Neuronal stem cell (in vitro differentiated cells): ENCODE results near the gene SLC1A3.
A peak's percentile ranks its signal among the peaks of the same experiment; 100 is the strongest.
"Not testable (repeated sequence)": the region's sequence is repeated elsewhere in the genome, so short reads cannot be mapped to it uniquely, and the experiment has no call there.

Experiments used
- DNase-seq: peaks from one replicate; pipeline ENCODE4 v3.0.0-alpha.2; 2013; ENCODE audit warnings: low spot score
- H2AFZ ChIP-seq: one replicate; pipeline ENCODE4 v1.6.1; 2013; ENCODE audit warnings: mild to moderate bottlenecking, low read length, inconsistent platforms
- H2AK5ac ChIP-seq: 2 replicates; pipeline ENCODE4 v1.6.1; 2013; ENCODE audit warnings: low read depth, mild to moderate bottlenecking, inconsistent platforms, low read length, moderate library complexity, mixed read lengths
- H2BK120ac ChIP-seq: 2 replicates; pipeline ENCODE4 v1.6.1; 2013; ENCODE audit warnings: low read depth, mild to moderate bottlenecking, inconsistent platforms, low read length, moderate library complexity, mixed read lengths
- H2BK12ac ChIP-seq: one replicate; pipeline ENCODE4 v1.6.1; 2013; ENCODE audit warnings: low read length, inconsistent platforms
- H2BK15ac ChIP-seq: 2 replicates; pipeline ENCODE4 v1.6.1; 2013; ENCODE audit warnings: mild to moderate bottlenecking, low read length, inconsistent platforms, mixed read lengths
- H2BK5ac ChIP-seq: one replicate; pipeline ENCODE4 v1.6.1; 2013; ENCODE audit warnings: inconsistent platforms, mild to moderate bottlenecking, low read length, moderate library complexity
- H3K14ac ChIP-seq: one replicate; pipeline ENCODE4 v1.6.1; 2013; ENCODE audit warnings: low read length, inconsistent platforms
- H3K18ac ChIP-seq: 2 replicates; pipeline ENCODE4 v1.6.1; 2013; ENCODE audit warnings: low read length, inconsistent platforms
- H3K23ac ChIP-seq: 2 replicates; pipeline ENCODE4 v1.6.1; 2013; ENCODE audit warnings: low read depth, mild to moderate bottlenecking, mixed read lengths, low read length, inconsistent platforms; ENCODE audit not compliant: poor library complexity
- H3K27ac ChIP-seq: replicated peaks from 3 replicates; pipeline ENCODE4 v1.5.1; 2013; ENCODE audit warnings: low read length, inconsistent platforms
- H3K27me3 ChIP-seq, 3 experiments: 2 replicates each; pipeline ENCODE4 v1.6.1; 2013; ENCODE audit warnings: low read length in 3 of 3, mild to moderate bottlenecking in 2 of 3, inconsistent platforms in 1 of 3, low read depth in 1 of 3, mixed read lengths in 1 of 3, moderate library complexity in 1 of 3; ENCODE audit not compliant: control insufficient read depth in 3 of 3, insufficient read depth in 3 of 3
- H3K36me3 ChIP-seq, 2 donors: replicated peaks in 1 of 2; 2 replicates each; pipeline ENCODE4 v1.6.1; 2013; ENCODE audit warnings: low read length in 2 of 2; ENCODE audit not compliant: control insufficient read depth in 2 of 2, insufficient read depth in 2 of 2
- H3K4ac ChIP-seq: 2 replicates; pipeline ENCODE4 v1.6.1; 2013; ENCODE audit warnings: inconsistent platforms, mild to moderate bottlenecking, low read length, moderate library complexity
- H3K4me1 ChIP-seq, 2 donors: 1 replicate in 1 of 2; 2 replicates in 1 of 2; pipeline ENCODE4 v1.6.1; 2013; ENCODE audit warnings: low read length in 2 of 2, low read depth in 1 of 2; ENCODE audit not compliant: control insufficient read depth in 2 of 2, insufficient read depth in 1 of 2
- H3K4me2 ChIP-seq: one replicate; pipeline ENCODE4 v1.6.1; 2013; ENCODE audit warnings: mild to moderate bottlenecking, low read length, inconsistent platforms; ENCODE audit not compliant: insufficient read depth, poor library complexity, severe bottlenecking
- H3K4me3 ChIP-seq, 2 donors: 2 replicates each; pipeline ENCODE4 v1.5.1; 2013; ENCODE audit warnings: low read length in 2 of 2, mild to moderate bottlenecking in 2 of 2, inconsistent platforms in 1 of 2, moderate library complexity in 1 of 2
- H3K79me1 ChIP-seq: one replicate; pipeline ENCODE4 v1.6.1; 2013; ENCODE audit warnings: low read depth, mild to moderate bottlenecking, inconsistent platforms, low read length, moderate library complexity
- H3K9ac ChIP-seq: one replicate; pipeline ENCODE4 v1.6.1; 2013; ENCODE audit warnings: mild to moderate bottlenecking, low read depth, low read length, inconsistent platforms; ENCODE audit not compliant: poor library complexity
- H3K9me3 ChIP-seq, 2 donors: replicated peaks in 1 of 2; 2 replicates each; pipeline versions ENCODE3 to v1.6.1; 2013; ENCODE audit warnings: low read length in 2 of 2, mild to moderate bottlenecking in 2 of 2, inconsistent platforms in 1 of 2, low read depth in 1 of 2, mixed read lengths in 1 of 2, moderate library complexity in 1 of 2; ENCODE audit not compliant: control insufficient read depth in 2 of 2, insufficient read depth in 1 of 2
- H4K8ac ChIP-seq: one replicate; pipeline ENCODE4 v1.6.1; 2013; ENCODE audit warnings: low read depth, mild to moderate bottlenecking, inconsistent platforms, low read length, moderate library complexity
- H4K91ac ChIP-seq: one replicate; pipeline ENCODE4 v1.6.1; 2013; ENCODE audit warnings: low read length, low read depth, mild to moderate bottlenecking, inconsistent platforms; ENCODE audit not compliant: poor library complexity
- WGBS, 2 donors: extraction: QIAGEN DNeasy Blood & Tissue Kit; methylation state at CpG; one replicate each; pipeline ENCODE4 v1.1.7; 2013; ENCODE audit warnings: missing lambda C conversion rate in 2 of 2, mixed read lengths in 1 of 2; ENCODE audit not compliant: insufficient read length in 2 of 2, insufficient replicate concordance in 1 of 2; ENCODE audit errors: extremely low coverage in 2 of 2; 5-methylcytosine and 5-hydroxymethylcytosine counted together

Gene SLC1A3

GRCh38 chr5:36576721-36577120, 29.7 kb upstream of the SLC1A3 start:
- no peak overlapping the region for H3K9ac ChIP-seq
- no peak overlapping the region for H4K91ac ChIP-seq
- H3K18ac ChIP-seq: no peak overlapping the region
- H3K4me3 ChIP-seq: no peak overlapping the region
- H3K4me1 ChIP-seq: peaks cover 2 to 9% of the 10 kb centered on the region in 2 donors
- no peak overlapping the region for H4K8ac ChIP-seq
- no peaks in the 10 kb centered on the region for H3K27me3 ChIP-seq
- no peak overlapping the region for H2AK5ac ChIP-seq
- no peaks in the 10 kb centered on the region for H3K79me1 ChIP-seq
- H2BK15ac ChIP-seq: no peak overlapping the region
- no CpG with 5 or more reads among the region's 2 CpGs for WGBS, 2 donors
- H3K27ac ChIP-seq: no peak overlapping the region
- H3K36me3 ChIP-seq: no peaks in the 10 kb centered on the region
- H3K9me3 ChIP-seq: no peaks in the 10 kb centered on the region
- no peak overlapping the region for H3K23ac ChIP-seq
- no peak overlapping the region for H2BK12ac ChIP-seq
- no peak overlapping the region for H2BK5ac ChIP-seq
- DNase-seq: no peak
- no peak overlapping the region for H3K4me2 ChIP-seq
- no peak overlapping the region for H2BK120ac ChIP-seq
- no peak overlapping the region for H2AFZ ChIP-seq
- H3K14ac ChIP-seq: no peak overlapping the region
- H3K4ac ChIP-seq: no peak overlapping the region

GRCh38 chr5:36579858-36580257, 26.5 kb upstream of the SLC1A3 start:
- H3K23ac ChIP-seq, H2AK5ac ChIP-seq, H4K8ac ChIP-seq, H4K91ac ChIP-seq, H3K27me3 ChIP-seq, H2BK120ac ChIP-seq, H3K27ac ChIP-seq, H3K14ac ChIP-seq, H3K4ac ChIP-seq, H3K4me3 ChIP-seq, H2BK12ac ChIP-seq, H3K9me3 ChIP-seq, H2AFZ ChIP-seq, H3K9ac ChIP-seq, H3K79me1 ChIP-seq, H3K4me1 ChIP-seq, H3K4me2 ChIP-seq, DNase-seq, H3K36me3 ChIP-seq, H2BK5ac ChIP-seq, H2BK15ac ChIP-seq, H3K18ac ChIP-seq: not testable (repeated sequence)

GRCh38 chr5:36581070-36581469, 25.3 kb upstream of the SLC1A3 start:
- Histone ChIP-seq H2BK5ac (no peak overlapping the region), H3K27ac (no peak overlapping the region), H3K4me1 (peaks cover 0 to 5% of the 10 kb centered on the region in 2 donors), H2BK15ac (no peak overlapping the region), H3K9ac (no peak overlapping the region), H3K14ac (no peak overlapping the region), H3K9me3 (no peaks in the 10 kb centered on the region), H3K23ac (no peak overlapping the region), H2AK5ac (no peak overlapping the region), H3K4ac (no peak overlapping the region), H2BK120ac (no peak overlapping the region), H2AFZ (no peak overlapping the region), H3K4me3 (no peak overlapping the region), H3K79me1 (no peaks in the 10 kb centered on the region), H3K4me2 (no peak overlapping the region), H4K91ac (no peak overlapping the region), H3K18ac (no peak overlapping the region), H4K8ac (no peak overlapping the region), H2BK12ac (no peak overlapping the region), H3K36me3 (no peaks in the 10 kb centered on the region), H3K27me3 (no peaks in the 10 kb centered on the region)
- WGBS, 2 donors: no CpG with 5 or more reads among the region's 3 CpGs
- DNase-seq: no peak

GRCh38 chr5:36584009-36584875, 22.2 kb upstream of the SLC1A3 start:
- Histone ChIP-seq H3K4ac (no peak overlapping the region), H2BK15ac (no peak overlapping the region), H3K9ac (no peak overlapping the region), H4K8ac (no peak overlapping the region), H3K4me3 (no peak overlapping the region), H3K36me3 (no peaks in the 10 kb centered on the region), H3K4me2 (no peak overlapping the region), H3K79me1 (no peaks in the 10 kb centered on the region), H2BK120ac (peak overlapping the region; percentile 56), H3K4me1 (peaks cover 0 to 5% of the 10 kb centered on the region in 2 donors), H4K91ac (no peak overlapping the region), H3K14ac (no peak overlapping the region), H2BK5ac (no peak overlapping the region), H3K9me3 (no peaks in the 10 kb centered on the region), H2AFZ (peak overlapping the region; percentile 49), H3K27ac (no peak overlapping the region), H2BK12ac (no peak overlapping the region), H3K23ac (no peak overlapping the region), H2AK5ac (no peak overlapping the region), H3K18ac (peak overlapping the region; percentile 91), H3K27me3 (no peaks in the 10 kb centered on the region)
- WGBS, 2 donors: no CpG with 5 or more reads among the region's 10 CpGs
- no peak for DNase-seq
